Activated T-cell treated with anti-CD3 and anti-CD28 coated beads, Interleukin-2, amount 50 U/mL, for 4 hours (primary cell): Measurements from ENCODE around the gene PTPRCAP. TPM values are rescaled to one million over a fixed set of nuclear protein-coding genes. Genes with fewer than 3 reads are reported as not detected.

Experiments used
- total RNA-seq, 3 donors: library from RNA; stranded (reverse); gene quantifications; one replicate each; pipeline ENCODE4 v1.2.1, GENCODE V29; 2021

Gene PTPRCAP
- total RNA-seq, 3 donors from 2014 or later: 61.5 to 114 (median 108) TPM

Other genes with a start within 250 kb of the PTPRCAP start
- gene GRK2, start 171.2 kb downstream of the PTPRCAP start, total RNA-seq: 100 to 1,000 TPM; 152 to 172 (median 171) TPM
- 10 to 100 TPM; 67.7 to 75.4 (median 69.8) TPM for gene ANKRD13D, start 148.4 kb downstream of the PTPRCAP start, total RNA-seq
- 1 to 10 TPM; 4.8 to 7.2 (median 6.6) TPM for gene SSH3, start 134.2 kb downstream of the PTPRCAP start, total RNA-seq
- gene POLD4, start 84.1 kb downstream of the PTPRCAP start, total RNA-seq: 10 to 100 TPM; 16.4 to 23.8 (median 22.0) TPM
- gene CLCF1, start 64.1 kb downstream of the PTPRCAP start, total RNA-seq: 1 to 10 TPM in 2 of 3 donors, under 1 TPM in 1; 0.56 to 1.5 (median 1.4) TPM
- 10 to 100 TPM; 36.2 to 40.0 (median 36.2) TPM for gene RAD9A, start 45.7 kb downstream of the PTPRCAP start, total RNA-seq
- 100 to 1,000 TPM; 262 to 265 (median 264) TPM for gene PPP1CA, start 35.8 kb downstream of the PTPRCAP start, total RNA-seq
- gene TBC1D10C, start 33.6 kb downstream of the PTPRCAP start, total RNA-seq: 10 to 100 TPM; 63.5 to 90.1 (median 68.5) TPM
- 1 to 10 TPM; 1.4 to 2.2 (median 1.5) TPM for gene CARNS1, start 22.0 kb downstream of the PTPRCAP start, total RNA-seq
- 10 to 100 TPM; 90.3 to 97.2 (median 92.7) TPM for gene RPS6KB2, start 9.2 kb downstream of the PTPRCAP start, total RNA-seq
- 100 to 1,000 TPM in 2 of 3 donors, 10 to 100 TPM in 1; 97.5 to 139 (median 114) TPM for gene CORO1B, start 5.8 kb upstream of the PTPRCAP start, total RNA-seq
- gene GPR152, start 15.0 kb upstream of the PTPRCAP start, total RNA-seq: not detected
- gene CABP4, start 17.7 kb upstream of the PTPRCAP start, total RNA-seq: 1 to 10 TPM in 2 of 3 donors, under 1 TPM in 1; 0.48 to 1.5 (median 1.1) TPM
- 10 to 100 TPM; 31.1 to 36.3 (median 32.9) TPM for gene TMEM134, start 31.6 kb upstream of the PTPRCAP start, total RNA-seq
- gene AIP, start 45.3 kb upstream of the PTPRCAP start, total RNA-seq: 100 to 1,000 TPM; 156 to 183 (median 166) TPM
- 100 to 1,000 TPM in 1 of 3 donors, 10 to 100 TPM in 2; 88.8 to 118 (median 96.4) TPM for gene PITPNM1, start 67.7 kb upstream of the PTPRCAP start, total RNA-seq
- gene CDK2AP2, start 70.5 kb upstream of the PTPRCAP start, total RNA-seq: 10 to 100 TPM; 79.1 to 89.1 (median 86.2) TPM
- not detected for gene CABP2, start 85.8 kb upstream of the PTPRCAP start, total RNA-seq
- gene GSTP1, start 146.1 kb upstream of the PTPRCAP start, total RNA-seq: 100 to 1,000 TPM; 363 to 446 (median 421) TPM
- 100 to 1,000 TPM; 338 to 353 (median 350) TPM for gene NDUFV1, start 169.3 kb upstream of the PTPRCAP start, total RNA-seq
- 10 to 100 TPM; 10.2 to 14.4 (median 12.6) TPM for gene NUDT8, start 192.3 kb upstream of the PTPRCAP start, total RNA-seq
- gene TBX10, start 202.1 kb upstream of the PTPRCAP start, total RNA-seq: not detected
- under 1 TPM in 1 of 3 donors, not detected in 2; 0.37 TPM for gene ACY3, start 213.0 kb upstream of the PTPRCAP start, total RNA-seq
- not detected for gene ALDH3B2, start 236.9 kb upstream of the PTPRCAP start, total RNA-seq